GM19239 (cell line): ENCODE measurements around the gene ENTPD6.

Experiments
- DNase-seq: peaks from one replicate; pipeline ENCODE4 v3.0.0; 2011; ENCODE audit warnings: low spot score; ENCODE audit not compliant: insufficient read length
- FAIRE-seq: peaks from 2 replicates; lab custom pipeline; 2011; peaks lifted over from hg19 to GRCh38; lab: Jason Lieb, UNC

Gene ENTPD6

GRCh38 chr20:25207149-25207959 is 11.8 kb downstream of the ENTPD6 start:
- no peak for FAIRE-seq
- no peak for DNase-seq

DNA sequence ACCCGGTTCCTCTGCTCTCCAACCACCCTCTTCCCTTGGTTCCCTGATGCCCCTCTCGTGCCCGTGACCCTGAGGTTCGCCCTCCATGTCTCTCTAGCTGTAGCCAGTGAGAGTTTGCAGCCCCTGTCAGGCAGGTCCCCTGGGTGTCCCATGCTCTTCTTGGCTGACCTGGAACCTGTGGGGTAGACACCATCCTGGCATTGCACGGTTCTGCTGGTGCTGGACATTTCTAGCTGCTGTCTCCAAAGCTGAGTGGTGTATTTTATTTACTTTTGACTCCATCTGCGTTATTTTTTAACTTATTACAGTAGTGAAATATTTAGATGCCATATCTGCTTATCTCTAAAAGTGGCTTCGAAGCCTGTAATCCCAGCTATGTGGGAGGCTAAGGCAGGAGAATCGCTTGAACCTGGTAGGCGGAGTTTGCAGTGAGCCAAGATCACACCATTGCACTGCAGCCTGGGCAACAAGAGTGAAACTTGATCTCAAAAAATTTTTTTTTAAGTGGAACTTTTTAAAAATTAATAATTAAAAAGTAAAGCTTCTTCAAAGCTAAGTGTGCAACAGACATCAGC is 12.5 kb downstream of the ENTPD6 start:
- FAIRE-seq: no peak
- no peak for DNase-seq

DNA sequence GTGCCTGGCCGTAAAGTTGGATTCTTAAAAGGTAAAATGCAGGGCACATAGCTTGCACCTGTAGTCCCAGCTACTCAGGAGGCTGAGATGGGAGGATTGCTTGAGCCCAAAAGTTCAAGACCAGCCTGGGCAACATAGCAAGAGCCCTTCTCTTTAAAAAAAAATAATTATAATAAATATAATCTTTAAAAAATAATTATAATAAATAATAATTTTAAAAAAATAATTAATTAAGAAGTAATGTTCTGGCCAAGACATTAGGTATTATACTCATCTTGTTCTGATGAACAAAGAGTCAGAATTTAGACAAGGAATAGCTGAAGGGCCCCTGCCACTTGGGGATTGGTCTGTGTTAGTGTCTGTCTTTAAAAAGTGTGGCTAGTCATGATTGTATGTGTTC is 13.9 kb downstream of the ENTPD6 start:
- FAIRE-seq (no peak), DNase-seq (no peak)

DNA sequence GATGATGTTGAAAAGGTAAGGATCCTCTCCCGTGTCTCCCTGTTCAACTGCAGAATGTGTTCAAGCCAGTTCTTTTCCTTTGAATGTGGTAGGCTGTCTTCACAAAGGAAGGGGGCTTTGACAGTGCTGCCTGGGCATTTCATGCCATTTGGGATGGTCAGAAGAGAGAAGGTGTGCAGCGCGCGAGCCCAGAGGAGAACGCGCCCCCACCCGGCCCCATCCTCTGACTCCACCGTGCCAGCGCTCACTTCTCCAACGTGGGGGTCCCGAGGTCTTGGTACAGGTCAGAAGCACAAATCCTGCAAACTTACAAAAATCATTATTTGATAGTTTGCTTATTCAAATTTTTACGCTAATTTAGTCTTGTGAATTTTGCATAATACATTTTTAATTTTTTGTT is 14.4 kb downstream of the ENTPD6 start:
- no peak for DNase-seq
- no peak for FAIRE-seq

DNA sequence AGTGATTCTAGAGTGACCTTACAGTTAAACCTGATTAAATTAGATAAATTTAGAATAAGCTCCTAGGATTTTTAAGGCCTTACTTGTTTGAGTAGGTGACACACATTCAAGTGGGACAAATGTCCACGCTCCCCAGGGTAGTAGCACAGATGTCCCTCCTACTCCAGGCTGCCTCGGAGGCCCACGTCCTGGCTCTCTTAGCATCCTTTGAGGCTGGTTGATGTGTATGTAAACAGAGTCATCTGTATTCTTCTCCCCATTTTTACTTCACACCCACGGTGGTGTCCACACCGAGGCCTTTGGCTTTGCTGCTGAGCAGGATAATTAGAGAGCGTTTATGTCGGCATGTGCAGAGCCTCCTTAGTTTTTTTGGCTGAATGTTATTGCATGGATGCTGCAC is 15.8 kb downstream of the ENTPD6 start:
- DNase-seq (no peak), FAIRE-seq (no peak)

DNA sequence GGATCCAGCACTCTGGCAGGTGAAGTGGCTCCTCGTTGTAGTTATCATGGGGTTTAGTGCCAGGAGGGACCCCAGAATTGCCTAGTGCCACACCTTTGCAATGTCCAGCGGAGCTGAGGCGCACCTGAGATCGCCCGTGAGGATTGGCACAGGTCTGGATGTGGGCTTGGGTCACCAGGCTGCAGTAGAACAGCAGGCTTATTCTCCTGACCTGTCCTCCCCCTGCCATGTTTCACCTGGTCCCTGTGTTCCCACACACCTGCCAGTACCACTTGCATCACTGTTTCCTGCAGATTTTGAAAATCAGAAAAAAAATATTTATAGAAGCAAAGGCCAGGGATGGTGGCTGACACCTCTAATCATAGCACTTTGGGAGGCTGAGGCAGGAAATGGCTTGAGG is 16.7 kb downstream of the ENTPD6 start:
- DNase-seq (no peak), FAIRE-seq (no peak)

- DNase-seq: no peak
- no peak for FAIRE-seq
Measured at GRCh38 chr20:25213566-25214425, 18.3 kb downstream of the ENTPD6 start.

DNA sequence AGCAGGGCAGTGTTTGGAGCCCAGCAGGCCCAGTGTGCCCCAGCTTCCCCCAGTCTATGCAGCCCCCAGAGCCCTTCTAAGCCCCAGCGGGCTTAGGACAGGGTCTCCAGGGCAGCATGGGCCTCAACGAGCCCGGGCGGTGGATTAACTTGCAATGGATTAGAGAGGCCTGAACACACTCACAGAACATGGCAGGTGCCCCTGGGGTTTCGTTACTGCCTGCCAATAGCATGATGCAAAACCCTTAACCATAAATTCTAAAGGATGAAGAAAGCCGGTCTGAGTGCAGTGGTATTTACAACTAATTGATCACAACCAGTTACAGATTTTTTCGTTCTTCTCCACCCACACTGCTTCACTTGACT is 18.9 kb downstream of the ENTPD6 start:
- DNase-seq: no peak
- FAIRE-seq: no peak

- DNase-seq (no peak), FAIRE-seq (no peak)
Measured at GRCh38 chr20:25214819-25215218, 19.3 kb downstream of the ENTPD6 start.

DNA sequence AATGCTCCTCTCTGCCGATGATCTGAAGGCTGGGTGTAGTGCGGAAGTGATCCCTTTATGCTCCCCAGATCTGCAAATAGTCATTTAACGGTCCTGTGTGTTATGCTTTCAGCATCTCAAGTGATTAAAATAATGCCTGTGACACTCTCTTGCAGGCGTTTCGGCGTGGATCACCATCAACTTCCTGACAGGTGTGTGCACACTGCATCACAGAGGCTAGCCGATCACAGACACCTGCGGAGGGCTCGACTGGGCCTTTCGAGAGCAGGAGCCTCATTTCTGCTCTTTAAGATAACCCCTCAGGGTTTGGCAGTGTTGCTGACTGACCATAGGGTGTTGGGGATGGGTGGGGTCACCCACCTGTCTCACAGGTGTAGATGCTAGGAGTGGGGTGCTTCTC is 20.0 kb downstream of the ENTPD6 start:
- DNase-seq (no peak), FAIRE-seq (no peak)

DNA sequence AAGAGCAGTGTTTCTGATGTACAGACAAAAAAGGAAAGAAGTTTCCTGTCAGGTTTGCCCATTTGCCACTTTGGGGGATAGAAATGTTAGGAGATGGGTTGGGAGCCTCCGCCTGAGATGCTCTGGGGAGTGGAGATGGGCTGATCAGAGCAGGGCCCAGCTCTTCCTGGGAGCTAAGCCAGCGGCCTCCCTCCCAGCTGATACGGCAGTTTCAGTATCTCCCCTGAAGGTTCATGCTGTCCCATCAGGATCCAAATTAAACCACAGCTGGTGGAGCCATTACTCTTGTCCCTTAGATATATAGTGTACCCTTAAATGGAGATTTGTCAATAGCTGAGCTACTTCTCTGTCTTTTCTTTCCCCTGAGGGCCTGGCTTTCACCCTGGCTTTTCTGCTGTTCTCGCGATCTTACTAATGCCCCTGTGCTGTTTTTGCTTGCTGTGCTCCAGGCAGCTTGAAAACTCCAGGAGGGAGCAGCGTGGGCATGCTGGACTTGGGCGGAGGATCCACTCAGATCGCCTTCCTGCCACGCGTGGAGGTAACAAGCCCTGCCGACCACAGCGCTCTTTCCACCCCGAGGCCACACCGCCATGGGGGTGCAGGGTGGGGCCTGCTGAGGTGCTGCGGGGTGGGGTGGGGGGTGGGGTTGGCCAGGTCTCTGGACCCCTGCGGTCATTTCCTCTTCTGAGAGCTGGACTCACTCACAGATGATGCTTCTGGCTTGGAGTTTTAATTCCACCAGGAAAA is 20.9 kb downstream of the ENTPD6 start:
- FAIRE-seq: no peak

GRCh38 chr20:25217161-25218108 is 21.9 kb downstream of the ENTPD6 start:
- FAIRE-seq (no peak), DNase-seq (no peak)

More for the DNA sequence above, 20.9 kb downstream of the ENTPD6 start:
- DNase-seq: no peak

DNA sequence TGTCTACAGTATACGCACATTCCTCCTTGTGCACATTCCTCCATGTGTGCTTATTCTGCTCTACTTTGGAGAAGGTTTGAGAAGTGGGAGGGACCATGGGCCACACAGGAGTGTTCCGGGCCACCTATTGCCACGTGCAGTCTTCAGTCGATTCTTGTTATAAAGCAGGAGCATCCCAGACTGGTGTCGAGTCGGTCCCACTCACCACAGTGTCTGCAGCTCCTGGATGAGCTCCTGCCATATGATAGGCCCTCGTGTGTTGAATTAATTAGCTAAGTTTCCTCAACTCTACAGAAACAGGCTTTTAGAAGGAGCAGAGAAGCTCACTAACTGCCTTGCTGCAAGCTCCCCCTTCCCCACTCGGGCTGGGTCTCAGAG is 22.6 kb downstream of the ENTPD6 start:
- FAIRE-seq (no peak), DNase-seq (no peak)

GRCh38 chr20:25218492-25218891 is 23.0 kb downstream of the ENTPD6 start:
- FAIRE-seq: no peak

DNA sequence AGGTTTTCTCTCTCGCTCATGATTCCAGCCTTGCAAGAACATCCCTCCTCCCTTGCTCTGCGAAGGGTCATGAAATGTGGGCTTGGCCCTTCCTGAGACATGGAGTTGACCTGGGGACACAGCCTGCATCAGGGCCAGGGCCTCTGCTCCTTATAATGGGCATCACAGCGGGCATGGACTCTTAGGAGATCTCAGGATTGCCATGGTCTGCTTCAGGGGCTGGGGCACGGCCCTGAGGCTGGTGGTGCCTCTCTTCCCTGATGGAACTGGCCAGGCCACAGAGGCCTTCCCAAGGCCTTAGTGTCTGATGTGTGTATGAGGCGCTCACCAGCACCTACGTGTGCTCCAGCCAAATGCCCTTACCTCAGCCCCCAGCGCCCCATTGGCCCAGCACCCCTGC is 23.9 kb downstream of the ENTPD6 start:
- DNase-seq (no peak), FAIRE-seq (no peak)

More at GRCh38 chr20:25218492-25218891, 23.0 kb downstream of the ENTPD6 start:
- DNase-seq: no peak

DNA sequence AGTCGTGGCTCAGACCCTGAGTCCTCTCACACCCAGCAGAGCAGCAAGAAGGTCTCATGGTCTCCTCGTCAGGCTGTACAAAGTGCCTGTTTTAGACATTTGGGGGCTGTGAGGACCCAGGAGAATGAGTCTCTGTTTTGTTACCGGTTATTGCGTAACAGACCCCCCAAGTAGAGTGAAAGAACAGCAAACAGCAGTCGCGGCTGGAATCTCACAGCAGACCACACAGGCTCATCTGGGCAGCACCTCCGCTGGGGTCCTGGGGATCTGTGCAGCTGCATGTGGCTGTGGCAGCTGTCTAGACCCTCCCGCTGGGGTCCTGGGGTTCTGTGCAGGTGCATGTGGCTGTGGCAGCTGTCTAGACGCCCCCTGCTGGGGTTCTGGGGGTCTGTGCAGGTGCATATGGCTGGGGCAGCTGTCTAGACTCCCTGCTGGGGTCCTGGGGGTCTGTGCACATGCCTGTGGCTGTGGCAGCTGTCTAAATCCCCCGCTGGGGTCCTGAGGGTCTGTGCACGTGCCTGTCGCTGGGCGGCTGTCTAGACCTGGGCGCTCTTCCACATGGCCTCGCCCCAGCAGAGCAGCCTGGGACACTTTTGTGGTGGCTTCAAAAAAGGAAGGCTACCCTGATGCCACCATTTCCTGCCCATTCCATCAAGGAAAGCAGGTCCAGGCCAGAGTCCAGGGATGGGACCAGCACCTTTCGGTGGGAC is 24.7 kb downstream of the ENTPD6 start:
- no peak for FAIRE-seq
- no peak for DNase-seq

- DNase-seq (no peak), FAIRE-seq (no peak)
Measured at GRCh38 chr20:25220810-25221591, 25.5 kb downstream of the ENTPD6 start.
